Measurements from ENCODE around the gene HDAC1.

DNA sequence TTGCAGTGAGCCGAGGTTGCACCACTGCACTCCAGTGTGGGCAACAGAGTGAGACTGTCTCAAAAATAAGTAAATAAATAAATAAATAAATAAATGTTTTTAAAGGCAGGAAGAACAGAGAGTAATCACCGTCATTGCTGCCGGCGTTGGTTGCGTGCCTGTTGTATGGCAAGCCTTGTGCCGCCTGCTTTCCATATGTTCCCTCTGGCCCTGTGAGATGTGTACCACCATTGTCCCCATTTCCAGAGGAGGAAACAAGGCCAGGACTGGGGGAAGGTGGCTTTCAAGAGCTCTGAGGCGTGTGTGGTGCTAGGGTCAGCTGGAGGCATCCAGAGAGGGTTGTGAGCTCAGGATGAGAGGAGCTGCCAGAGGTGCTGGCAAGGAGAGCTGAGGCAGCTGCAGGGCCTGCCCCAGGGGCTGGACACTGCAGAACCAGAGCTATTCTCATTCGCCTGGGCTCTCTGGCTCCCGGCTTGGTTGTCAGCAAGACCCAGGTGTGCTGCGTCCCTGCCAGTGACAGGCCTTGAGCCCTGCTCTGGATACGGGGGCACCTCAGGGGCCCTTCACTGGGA lies 49.4 kb downstream of the HDAC1 start:
- no peak for TF ChIP-seq CTCF (IDR thresholded peaks at IDR 0.05)
- no peak for TF ChIP-seq ZFX (IDR thresholded peaks at IDR 0.05; ENCODE audit: borderline replicate concordance)
